Fibroblast of the aortic adventitia (primary cell): ENCODE results near the gene FMNL2. TPM values are rescaled to one million over a fixed set of nuclear protein-coding genes. Genes with fewer than 3 reads are reported as not detected.

Source experiments
- DNase-seq: peaks from one replicate; pipeline ENCODE4 v3.0.0-alpha.2; 2010; ENCODE audit warnings: low read depth
- H3K4me3 ChIP-seq: 2 replicates; pipeline ENCODE4 v1.5.1; 2011; ENCODE audit warnings: low read depth, mild to moderate bottlenecking, control low read depth, low read length, moderate library complexity
- CTCF ChIP-seq: IDR thresholded peaks from 2 replicates; pipeline ENCODE4 v1.5.1; 2011; ENCODE audit warnings: mild to moderate bottlenecking, low read length, control low read depth, inconsistent platforms; ENCODE audit not compliant: insufficient read depth
- total RNA-seq: library from RNA; depleted of rRNA; stranded (reverse); fragments of >200 nt; gene quantifications from 2 replicates; pipeline ENCODE4 v1.2.3, GENCODE V29; 2012; ENCODE audit warnings: low replicate concordance

Gene FMNL2
- total RNA-seq, 1 donor = 23.6 TPM

- H3K4me3 ChIP-seq = no peak overlapping the region
- peak; percentile 49 for DNase-seq
- no peak for TF ChIP-seq CTCF
Observed at GRCh38 chr2:152508446-152508845, 173.5 kb downstream of the FMNL2 start.

DNA sequence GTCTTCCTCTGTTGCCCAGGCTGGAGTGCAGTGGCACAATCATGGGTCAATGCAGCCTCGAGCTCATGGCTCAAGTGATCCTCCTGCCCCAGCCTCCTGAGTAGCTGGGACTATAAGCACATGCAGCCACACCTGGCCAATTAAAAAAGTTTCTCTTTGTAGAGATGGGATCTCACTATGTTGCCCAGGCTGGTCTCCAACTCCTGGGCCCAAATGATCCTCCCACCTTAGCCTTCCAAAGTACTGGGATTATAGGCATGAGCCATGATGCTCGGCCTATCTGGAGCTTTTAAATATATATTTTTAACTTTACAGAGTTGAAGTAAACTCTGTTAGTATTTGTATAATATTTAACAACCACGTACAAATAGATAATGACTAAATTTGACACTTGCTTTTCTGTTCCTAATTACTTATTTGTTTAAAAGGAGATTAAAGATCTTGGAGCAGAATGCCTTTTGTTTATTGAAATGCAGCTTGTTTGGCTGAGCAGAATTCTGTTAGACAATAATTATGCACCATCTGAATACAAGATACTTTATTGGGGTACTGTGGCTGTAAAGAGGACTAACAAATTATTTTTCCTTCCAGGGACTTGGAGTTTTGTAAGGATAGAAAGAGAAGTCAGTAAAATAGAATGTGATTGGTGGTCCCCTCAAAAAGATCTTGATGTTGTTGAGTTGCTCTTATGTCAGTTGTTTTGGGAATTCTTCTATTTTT lies 175.0 kb downstream of the FMNL2 start:
- no peak for TF ChIP-seq CTCF
- H3K4me3 ChIP-seq = no peak overlapping the region
- DNase-seq = no peak

DNA sequence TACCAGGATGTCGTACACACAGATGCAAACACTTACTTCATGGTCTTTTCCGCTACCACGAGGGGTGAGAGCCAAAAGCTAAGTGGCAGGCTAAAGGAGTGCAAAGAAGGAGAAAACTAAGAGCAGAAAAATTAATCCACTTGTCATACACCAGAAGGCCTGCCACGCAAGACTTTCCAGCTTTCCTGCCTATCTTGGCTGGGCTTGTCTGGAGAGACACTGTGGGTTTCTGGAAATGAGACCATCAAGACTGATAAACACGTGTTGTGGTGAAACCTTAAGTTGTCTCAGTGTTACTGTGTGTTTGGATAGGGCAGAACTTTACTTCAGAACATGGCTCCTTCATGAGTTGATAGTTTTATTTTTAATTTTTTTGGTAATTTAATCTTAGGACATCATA lies 175.6 kb downstream of the FMNL2 start:
- no peak overlapping the region for H3K4me3 ChIP-seq
- DNase-seq = no peak
- TF ChIP-seq CTCF = no peak

DNA sequence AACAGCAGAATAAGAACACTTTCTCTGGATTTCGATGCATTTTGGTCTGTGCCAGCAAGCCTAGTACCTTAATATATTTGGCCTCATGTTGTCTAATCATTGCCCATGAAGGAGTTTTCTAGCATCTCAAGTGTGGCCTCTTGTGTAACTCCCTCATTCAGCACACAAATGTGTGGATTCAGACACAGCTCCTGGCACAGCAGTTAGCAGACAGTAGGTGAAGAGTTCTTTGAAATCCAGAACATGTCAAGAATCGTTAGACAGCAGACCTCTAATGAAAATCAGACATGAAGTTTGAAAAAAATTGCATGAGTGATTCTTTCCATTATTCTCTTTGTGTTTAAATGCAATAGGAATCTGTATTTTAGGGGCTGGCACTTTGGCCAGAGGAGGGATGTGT lies 177.0 kb downstream of the FMNL2 start:
- DNase-seq = no peak
- no peak overlapping the region for H3K4me3 ChIP-seq
- TF ChIP-seq CTCF = no peak

- no peak for TF ChIP-seq CTCF
- no peak overlapping the region for H3K4me3 ChIP-seq
- DNase-seq = no peak
Observed at GRCh38 chr2:152513029-152513428, 178.1 kb downstream of the FMNL2 start.

DNA sequence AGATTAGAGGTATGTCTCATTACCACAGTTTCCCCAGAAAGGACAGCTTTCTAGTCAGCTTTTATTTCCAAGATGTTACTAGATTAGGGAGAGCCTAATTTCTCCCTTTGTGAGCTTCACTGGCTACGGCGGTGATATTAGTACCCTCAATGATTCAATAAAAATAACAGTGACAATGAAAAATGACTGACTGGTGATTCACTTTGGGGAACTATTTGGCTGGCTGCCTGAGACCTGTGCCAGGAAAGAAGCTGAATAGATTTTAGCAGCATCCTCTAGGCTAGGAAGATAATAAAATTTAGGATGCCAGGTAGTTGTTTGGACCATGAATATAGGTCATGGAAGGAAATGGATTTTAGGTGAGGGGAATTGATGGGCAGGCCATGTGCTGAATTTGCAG lies 178.7 kb downstream of the FMNL2 start:
- TF ChIP-seq CTCF = no peak
- DNase-seq = peak; percentile 67
- no peak overlapping the region for H3K4me3 ChIP-seq

GRCh38 chr2:152518034-152518433 lies 183.1 kb downstream of the FMNL2 start:
- no peak for DNase-seq
- no peak overlapping the region for H3K4me3 ChIP-seq
- TF ChIP-seq CTCF = no peak
